HG03571 (cell line): Measurements from ENCODE around the gene PNPLA1.

Source experiments
- ATAC-seq: cut with Tn5 transposase; IDR thresholded peaks from one replicate; pipeline ENCODE4 v1.9.1; 2021; ENCODE audit not compliant: unreplicated experiment

Gene PNPLA1

DNA sequence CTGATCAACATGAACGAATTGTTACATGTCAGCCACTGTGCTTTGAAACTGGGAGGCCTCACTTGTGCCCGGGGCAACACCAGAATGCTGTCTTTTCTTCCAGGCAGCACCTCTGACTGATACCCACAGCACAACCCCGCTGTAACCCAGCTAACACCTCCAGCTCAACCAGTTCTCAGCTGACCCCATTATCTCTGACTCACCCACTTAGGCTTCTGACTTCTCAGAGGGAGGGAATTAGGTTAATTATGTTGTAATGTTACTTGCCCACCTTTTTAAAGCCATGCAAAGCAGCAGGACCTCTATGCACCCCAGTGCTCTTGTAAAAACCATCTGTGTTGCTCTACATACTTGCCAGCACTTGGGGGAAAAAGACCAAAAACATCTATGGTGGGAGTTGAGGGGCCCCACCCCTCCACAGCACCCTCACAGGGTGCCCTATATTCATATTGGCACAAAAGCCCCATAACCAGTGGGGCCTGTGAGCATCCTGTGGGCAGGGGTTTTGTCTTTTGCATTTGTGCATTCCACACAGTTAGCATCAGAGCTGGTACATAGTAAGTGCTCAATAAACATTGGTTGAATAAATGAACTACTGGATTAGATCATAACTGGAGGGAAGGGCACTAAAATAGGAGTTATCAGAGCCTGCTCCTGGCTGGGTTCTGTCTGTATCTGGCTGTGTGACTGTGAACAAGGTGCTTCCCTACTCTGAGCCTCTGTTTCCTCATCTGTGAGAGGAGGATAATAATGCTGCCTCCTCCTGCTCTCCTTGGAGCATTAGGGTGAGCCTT lies 44.6 kb downstream of the PNPLA1 start:
- no peak for ATAC-seq

DNA sequence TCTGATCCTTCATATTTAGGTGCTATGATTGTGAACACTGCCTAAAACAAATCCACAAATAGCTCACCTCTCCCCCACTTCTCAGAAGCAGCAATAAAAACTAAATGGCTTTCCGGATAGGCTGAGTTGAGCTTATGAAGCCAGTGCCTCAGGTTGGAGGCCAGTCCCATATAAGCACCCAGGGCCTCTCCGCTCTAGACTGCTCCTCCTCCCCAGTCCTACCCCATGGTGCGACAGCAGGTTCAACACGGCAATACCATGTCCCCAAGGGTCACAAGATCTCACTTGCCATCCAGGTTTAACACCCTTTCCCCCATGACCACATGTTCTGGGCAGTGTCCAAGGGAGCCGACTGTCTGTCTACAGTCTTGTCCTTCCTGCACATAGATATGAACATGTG lies 46.1 kb downstream of the PNPLA1 start:
- no peak for ATAC-seq

DNA sequence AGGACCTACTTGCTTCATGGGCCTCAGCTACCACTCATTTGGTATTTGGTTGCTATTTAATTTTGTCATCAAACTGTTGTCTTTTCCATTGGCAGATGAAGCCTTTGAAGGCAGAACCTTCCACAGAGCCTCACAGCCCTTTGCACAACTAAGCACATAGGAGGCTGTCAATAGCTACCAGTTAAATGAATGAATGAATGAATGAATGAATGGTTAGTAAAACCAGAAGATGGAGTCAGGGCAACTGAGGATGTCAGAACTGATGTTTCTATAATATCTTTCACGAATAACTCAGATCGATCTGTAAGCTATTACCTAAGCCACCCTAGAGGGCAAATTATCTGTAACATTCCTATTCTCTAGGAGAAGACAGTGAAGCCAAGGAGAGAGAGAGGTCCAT lies 47.8 kb downstream of the PNPLA1 start:
- no peak for ATAC-seq

DNA sequence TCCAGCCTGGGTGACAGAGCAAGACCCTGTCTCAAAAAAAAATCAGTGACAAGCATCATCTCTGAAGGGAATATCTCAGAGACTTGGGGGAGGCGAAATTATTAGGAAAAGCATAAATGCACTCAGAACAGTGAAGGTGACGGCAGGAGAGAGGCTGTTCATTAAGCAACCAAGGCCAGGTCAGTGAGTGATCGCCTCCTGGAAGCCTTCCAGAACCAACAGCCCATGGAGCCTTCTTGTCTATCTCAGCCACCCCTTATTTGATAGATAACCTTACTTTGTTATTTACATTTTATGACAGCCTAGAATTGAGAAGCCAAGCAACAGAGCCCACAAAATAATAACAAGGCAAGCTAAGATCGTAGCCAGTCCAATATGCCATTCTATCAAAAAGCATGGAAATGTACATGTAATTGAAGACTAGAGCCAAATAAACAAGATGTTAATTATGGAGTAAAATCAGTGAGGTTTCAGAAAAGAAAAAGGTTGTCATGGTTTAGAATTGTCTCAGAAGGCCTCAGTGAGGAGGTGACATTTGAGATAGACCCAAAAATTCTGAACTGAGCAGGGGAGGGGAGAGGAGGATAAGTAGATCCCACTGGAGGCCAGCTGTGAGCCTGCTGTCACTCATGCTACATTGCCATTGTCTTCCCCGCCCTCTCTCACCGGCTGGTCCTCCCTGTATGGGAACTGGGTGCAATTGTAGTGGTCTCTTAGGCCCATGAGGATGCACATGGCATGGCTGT lies 49.0 kb downstream of the PNPLA1 start:
- ATAC-seq = no peak

DNA sequence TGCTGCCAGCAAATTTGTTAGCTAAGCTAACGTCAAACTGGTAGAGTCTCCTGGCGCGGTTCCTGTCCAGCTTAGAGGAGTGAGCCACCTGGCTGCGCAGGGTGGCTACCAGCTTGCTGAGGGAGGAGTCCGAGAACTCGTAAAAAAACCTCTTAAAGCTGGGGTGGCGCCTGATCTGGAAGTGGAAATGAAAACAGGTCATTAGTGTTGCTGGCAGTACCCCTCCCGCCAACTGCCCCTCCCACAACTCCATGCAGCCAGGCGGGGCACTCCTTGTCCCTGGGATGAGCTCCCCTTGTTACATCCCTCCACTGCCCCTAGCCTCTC lies 49.5 kb downstream of the PNPLA1 start:
- ATAC-seq = no peak

DNA sequence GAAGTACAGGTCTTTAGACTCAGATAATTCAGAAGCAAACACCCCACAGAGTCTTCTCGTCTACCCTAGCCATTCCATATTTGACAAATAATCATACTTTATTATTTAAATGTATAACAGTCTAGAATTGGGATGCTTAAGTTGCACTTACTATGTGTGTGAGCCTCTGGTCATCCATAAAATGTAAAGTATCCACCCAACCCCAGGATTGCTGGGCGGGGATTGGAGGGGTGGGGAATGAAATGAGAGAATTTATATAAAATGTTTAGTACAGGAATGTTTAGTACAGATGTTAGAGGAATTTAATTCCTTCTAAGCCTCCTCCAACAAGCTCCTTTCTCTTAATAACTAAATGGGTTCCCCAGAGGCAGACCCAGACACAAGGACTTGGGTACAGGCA lies 50.0 kb downstream of the PNPLA1 start:
- no peak for ATAC-seq

DNA sequence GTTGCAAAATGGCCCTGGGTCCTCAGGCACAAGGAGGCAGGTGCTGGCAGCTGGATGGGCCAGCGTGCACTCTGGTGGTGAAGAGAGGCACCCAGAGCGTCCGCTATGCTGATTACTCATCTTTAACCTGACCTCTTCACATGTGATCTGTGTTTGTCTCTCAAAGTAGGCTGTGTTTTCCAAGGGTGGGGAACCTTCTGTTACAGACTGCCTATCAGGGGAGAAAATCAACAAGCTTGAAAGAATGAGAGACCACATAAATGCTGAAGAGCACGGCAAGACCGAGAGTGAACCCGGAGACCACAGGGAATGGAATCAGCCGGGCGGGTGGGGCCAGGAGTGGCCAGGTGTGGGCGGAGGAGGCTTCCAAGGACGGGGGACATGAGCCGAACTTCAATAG lies 50.6 kb downstream of the PNPLA1 start:
- no peak for ATAC-seq

DNA sequence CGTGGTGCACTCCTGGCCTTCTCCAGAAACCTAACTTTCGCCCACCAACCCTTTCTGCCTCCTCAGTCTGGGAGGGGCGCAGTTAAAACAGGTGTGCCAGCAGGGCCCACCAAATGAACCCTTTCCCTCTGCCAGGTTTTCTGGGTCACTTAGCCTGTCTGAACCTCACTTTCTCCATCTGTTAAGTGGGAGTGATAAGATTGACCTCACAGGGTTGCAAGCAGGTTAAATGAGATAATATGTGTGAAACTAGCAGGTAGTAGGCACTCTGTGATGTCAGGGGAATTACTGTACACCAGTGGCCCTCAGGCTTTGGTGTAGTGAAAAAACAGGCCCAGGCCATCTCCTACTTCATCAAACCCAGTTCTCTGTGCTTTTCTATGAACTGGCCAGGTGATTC lies 52.7 kb downstream of the PNPLA1 start:
- no peak for ATAC-seq

DNA sequence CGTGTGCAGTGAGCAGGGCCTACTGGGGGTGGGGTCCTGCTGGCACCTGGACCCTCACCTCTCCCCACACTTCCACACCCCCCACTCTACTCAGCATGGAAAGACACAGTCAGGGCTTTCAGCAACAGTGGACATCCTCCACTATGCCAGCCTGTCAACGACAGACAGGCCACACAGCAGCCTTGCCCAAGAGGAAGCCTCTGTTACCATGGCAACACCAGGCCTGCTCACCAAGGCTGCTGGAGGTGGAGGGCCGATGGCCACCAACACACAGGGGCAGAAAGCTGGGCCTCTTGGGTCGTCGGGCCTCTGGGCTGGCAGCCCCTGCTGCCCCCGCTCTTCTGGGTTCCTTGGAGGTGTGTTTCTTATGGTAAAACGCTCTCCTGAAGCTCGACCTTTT lies 53.2 kb downstream of the PNPLA1 start:
- ATAC-seq = no peak

DNA sequence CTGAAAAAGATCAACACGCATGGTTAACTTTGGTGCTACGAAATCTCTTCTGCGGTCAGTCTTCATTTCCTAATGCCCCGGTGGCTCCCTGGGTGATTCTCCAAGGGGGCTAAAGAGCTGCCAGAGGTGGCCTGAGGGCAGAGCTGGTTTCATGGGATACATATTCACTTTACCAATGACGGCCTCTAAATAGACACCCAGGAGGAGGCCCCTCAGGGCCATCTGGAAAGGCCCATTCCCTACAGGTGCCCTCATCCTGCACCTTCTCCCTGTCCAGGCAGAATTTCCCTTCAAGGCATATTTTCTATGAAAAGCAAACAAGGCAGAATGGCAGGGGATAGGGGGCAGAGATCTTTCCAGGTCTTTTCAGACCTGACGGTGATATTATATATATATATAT lies 54.3 kb downstream of the PNPLA1 start:
- no peak for ATAC-seq

DNA sequence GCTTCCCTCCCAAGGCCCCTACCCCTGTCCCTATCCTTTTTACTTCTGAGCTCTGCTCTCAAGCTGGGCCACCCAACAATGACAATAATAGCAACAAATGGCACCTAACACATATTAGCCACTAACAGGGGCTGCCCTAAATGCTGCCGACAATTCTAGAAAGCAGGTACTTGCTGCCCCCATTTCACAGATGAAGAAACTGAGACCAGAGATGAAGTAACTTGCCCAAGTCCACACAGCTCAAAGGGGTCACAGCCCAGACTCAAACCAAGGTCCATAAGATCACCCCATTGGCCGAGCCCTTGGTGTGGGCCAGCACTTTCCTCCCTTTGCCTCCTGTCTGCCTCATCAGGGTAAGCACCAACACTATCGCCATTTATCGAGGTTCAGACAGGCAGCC lies 54.9 kb downstream of the PNPLA1 start:
- ATAC-seq = no peak

DNA sequence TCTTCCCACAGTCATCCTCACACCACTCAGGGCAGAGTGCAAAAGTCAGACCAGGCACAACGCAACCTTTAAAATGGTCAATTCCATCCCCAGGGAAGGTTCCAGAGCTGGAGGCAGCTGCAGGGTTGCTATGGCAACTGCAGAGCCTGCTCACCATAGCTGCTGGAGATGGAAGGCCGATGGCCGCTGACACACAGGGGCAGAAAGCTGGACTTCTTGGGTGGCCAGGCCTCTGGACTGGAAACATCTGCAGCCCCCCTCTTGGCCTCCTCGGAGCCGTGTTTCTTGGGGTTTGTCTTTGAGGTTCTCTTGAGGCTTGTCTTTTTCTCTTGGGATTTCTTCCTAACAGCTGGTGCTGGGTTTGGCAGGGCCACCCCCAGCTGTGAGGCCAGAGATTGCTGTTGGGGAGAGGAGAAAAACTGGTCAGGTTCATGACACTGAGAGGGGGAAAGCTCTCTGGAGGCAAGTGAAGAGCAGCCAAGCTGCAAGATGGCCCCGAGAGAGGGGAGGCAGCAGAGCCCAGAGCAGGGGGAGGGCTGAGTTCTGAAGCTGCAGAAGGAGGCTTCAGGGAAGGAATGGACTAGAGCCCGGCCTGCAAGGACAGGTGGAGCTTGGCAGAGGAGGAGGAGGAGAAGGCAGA lies 56.6 kb downstream of the PNPLA1 start:
- ATAC-seq = no peak

DNA sequence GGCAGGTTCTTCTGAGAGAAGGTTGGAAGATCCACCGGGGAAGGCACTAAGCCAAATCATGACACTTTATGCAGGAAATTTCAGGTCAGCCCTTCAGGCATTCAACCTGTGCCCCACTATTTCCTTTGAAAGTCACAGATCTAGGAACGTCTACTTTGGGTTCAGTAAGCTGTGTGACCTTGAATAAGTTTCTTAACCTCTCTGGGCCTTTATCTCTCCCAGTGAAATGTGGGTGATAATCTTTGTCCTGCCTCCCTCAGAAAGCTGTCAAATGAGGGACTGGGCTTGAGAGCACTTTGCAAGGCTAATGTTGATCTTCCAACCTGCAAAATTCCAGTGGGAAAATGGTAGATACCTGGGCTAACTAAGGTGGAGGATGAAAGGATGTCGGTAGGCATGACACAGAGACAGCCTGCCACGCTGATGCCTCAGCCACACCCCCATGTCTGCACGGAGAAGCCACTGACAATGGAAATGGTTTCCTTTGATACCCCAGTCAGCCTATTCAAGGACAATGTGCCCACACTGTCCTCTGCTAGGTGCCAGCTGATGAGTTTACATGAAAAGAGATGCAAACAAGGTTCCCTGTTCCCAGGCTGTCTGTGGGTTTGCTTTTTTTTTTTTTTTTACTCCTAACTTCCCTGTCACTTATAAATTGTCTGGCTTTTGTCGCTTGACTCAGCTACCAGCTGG lies 57.5 kb downstream of the PNPLA1 start:
- no peak for ATAC-seq

DNA sequence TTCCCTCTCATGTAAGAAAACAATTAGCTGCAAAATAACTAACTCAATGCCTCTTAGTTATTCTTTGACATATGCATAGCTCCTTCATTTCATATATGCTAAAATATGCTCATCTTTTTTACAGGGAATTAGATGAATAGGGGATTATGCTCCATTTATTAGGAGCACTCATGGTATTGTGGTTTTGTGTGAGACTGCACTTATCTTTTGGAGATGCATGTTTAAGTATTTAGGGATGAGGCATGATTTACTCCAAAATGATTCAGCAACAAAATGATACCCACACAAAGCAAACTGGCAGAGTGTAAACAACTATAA lies 58.0 kb downstream of the PNPLA1 start:
- no peak for ATAC-seq

DNA sequence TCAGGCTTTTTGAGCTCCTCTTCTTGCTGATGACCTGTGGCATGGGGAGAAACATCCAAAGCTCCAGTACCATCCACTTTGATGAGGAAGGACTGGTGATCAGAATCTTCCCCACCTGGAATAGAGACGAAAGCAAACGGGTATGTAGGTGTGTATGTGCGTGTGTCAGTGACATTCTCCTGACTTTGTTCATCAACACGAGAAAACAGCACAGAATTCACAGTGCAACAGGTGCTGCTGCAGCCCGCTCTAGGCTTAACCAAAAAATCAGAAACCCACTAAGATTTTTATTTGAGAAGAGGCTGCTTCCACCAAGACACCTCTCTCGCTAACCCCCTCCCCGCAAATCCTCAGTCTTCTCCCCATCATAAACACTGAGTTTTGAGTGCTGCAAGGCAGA lies 58.7 kb downstream of the PNPLA1 start:
- ATAC-seq = no peak

DNA sequence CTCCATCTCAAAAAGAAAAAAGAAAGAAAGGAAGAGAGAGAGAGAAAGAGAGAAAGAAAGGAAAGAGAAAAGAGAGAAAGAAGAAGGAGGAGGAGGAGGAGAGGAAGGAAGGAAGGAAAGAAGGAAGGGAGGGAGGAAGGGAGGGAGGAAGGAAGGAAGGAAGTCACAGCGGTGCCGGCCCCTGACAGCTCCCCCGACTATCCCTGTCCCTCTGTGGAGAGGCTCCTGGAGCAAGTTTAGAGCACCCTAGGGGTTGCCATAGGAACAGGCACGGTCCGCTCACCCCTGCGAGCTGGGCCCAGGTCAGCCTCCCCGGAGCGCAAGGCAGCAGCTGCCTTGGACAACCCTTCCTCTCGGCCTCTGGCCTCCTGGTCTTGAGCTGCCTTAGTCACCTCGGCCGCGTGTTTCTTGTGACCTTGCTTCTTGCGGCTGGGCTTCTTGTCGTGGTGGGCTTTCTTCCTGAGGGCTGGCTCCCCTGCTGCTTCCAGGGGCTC lies 60.0 kb downstream of the PNPLA1 start:
- no peak for ATAC-seq

DNA sequence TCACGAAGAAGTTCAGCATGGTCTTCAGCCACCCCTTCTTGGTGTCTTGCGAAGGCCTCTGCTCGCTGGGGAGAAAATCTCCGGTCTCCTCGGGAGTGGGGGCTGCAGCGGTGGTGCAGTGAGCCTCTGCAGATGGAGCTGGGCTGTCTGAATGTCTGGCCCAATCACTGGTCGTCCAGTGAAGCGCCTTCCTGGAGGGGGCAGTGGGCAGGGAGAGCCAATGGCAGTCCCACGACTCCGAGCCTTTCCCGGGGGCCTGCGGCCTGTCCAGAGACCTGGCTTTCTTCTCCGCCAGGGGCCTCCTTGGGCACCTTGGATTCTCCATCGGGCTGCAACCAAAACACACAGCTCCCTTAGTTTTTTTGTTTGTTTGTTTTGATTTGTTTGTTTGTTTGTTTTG lies 60.5 kb downstream of the PNPLA1 start:
- no peak for ATAC-seq

DNA sequence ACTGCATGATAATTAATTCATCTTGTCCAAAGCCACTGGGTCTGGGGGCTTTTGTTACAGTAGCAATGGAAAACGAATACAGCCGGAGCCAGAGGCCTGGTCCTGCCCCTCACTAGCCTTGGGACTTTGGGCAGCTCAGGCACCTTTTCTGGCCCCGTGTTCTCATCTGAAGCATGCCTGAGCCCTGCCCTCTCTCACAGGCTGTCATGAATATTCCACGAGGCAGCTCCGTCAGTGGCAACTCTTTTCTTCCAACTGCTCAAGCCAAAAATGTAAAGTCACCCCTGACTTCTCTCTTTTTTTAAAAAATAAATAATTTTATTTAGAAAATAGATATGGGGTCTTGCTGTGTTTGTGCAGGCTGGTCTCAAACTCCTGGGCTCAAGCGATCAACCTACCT lies 61.5 kb downstream of the PNPLA1 start:
- no peak for ATAC-seq

DNA sequence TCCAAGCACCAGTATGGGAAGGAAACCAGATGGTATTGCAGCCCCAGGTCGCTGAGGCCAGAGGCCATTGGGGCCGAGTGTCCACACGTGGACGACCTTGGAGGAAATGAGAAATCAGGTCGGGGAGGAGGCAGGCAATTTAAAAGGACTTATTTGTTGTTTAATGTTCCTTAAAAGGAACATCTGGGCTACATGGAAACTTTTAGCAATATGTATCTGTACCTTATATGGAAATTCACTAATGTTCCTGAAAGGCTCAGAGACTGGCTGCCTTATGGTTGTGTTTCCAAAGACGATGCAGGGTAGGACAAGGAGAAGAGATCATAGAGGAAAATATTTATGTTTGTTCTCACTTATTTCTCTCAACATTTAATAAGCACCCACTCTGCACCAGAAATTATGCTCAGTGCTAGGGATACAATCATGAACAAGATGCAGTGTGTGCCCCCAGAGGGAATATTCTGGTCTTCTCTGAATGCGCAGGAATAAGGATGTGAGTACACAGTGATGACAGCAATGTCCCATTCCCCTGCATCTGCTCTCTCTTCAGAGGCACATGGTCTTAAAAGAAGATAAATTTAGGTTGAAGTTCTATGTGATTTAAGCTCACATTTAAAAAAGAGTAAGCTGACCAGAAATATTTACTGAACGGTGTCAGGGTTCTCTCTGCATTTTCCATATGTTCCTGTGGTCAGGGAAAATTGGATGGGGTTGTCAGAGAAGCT lies 63.5 kb downstream of the PNPLA1 start:
- ATAC-seq = no peak

DNA sequence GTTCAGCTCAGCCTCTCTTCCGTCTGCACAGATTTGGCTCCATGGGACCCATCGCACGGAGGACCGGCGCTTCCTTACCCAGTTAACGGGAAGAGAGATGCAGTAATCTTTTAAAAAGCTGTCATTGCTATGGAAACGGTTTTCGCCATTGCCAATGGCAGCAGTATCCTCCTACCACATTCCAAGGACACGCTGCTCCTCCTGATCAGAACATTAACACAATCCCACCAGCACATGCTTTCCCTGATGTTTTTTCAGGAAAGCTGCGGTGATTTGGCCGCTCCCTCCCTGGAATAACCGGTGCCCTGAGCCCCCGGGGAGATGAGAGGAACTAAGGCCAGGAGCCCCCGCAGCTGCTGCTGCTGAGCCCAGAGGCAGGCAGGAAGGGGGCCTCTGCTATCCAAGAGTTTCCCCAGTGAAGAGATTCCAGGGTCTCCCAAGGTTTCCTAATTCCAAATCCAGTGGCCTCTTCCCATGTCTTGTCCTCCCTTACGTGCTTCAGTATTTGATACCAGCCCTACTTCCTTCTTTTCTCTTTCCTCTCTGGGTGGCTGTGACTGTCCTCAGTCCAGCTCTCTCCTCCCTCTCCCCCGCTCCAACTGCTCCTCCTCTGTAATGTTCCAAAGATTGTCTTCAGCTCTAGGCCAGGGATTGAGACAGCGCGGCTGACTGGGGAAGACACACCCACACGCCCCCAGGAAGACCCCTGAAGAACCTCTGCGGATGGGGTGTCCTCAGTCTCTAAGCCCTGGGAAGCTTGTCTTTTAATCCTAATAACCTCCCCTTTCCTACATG lies 64.3 kb downstream of the PNPLA1 start:
- no peak for ATAC-seq
